Retina (tissue), 1 donor: Measurements from ENCODE around the gene ZDHHC11.
A peak's percentile ranks its signal among the peaks of the same experiment; 100 is the strongest.
"Not testable (repeated sequence)": the region's sequence is repeated elsewhere in the genome, so short reads cannot be mapped to it uniquely, and the experiment has no call there.

ENCODE experiments used
- DNase-seq: peaks from one replicate; pipeline ENCODE4 v3.0.0-alpha.2; 2016

The ZDHHC11 gene

GRCh38 chr5:878677-879076 lies 27.9 kb upstream of the ZDHHC11 start:
- not testable (repeated sequence) for DNase-seq

GRCh38 chr5:878125-878524 lies 27.3 kb upstream of the ZDHHC11 start:
- no peak for DNase-seq

- DNase-seq, result no peak
Observed at GRCh38 chr5:876398-877365, 25.9 kb upstream of the ZDHHC11 start.

- no peak for DNase-seq
Observed at GRCh38 chr5:875931-876330, 25.1 kb upstream of the ZDHHC11 start.

- no peak for DNase-seq
Observed at GRCh38 chr5:873328-873727, 22.5 kb upstream of the ZDHHC11 start.

- no peak for DNase-seq
Observed at GRCh38 chr5:872301-872700, 21.5 kb upstream of the ZDHHC11 start.

GRCh38 chr5:871596-872298 lies 21.0 kb upstream of the ZDHHC11 start:
- DNase-seq, result no peak

GRCh38 chr5:870956-871355 lies 20.2 kb upstream of the ZDHHC11 start:
- no peak for DNase-seq

- DNase-seq, result no peak
Observed at GRCh38 chr5:868428-869135, 17.8 kb upstream of the ZDHHC11 start.

GRCh38 chr5:867300-867870 lies 16.6 kb upstream of the ZDHHC11 start:
- DNase-seq, result no peak

GRCh38 chr5:865771-866170 lies 15.0 kb upstream of the ZDHHC11 start:
- no peak for DNase-seq

- DNase-seq, result no peak
Observed at GRCh38 chr5:865168-865521, 14.4 kb upstream of the ZDHHC11 start.

- DNase-seq, result no peak
Observed at GRCh38 chr5:864492-865167, 13.8 kb upstream of the ZDHHC11 start.

GRCh38 chr5:863244-863805 lies 12.5 kb upstream of the ZDHHC11 start:
- no peak for DNase-seq

- DNase-seq, result peak; percentile 21
Observed at GRCh38 chr5:862367-863243, 11.8 kb upstream of the ZDHHC11 start.

- DNase-seq, result no peak
Observed at GRCh38 chr5:861442-862366, 10.9 kb upstream of the ZDHHC11 start.

- DNase-seq, result no peak
Observed at GRCh38 chr5:860506-861150, 9.8 kb upstream of the ZDHHC11 start.

- no peak for DNase-seq
Observed at GRCh38 chr5:859798-860296, 9.1 kb upstream of the ZDHHC11 start.

- DNase-seq, result no peak
Observed at GRCh38 chr5:859391-859790, 8.6 kb upstream of the ZDHHC11 start.
